Measurements from ENCODE around the gene ZNF774. TPM values are rescaled to one million over a fixed set of nuclear protein-coding genes. Genes with fewer than 3 reads are reported as not detected.
A peak's percentile ranks its signal among the peaks of the same experiment; 100 is the strongest.

Gene ZNF774
- polyA plus RNA-seq, 1 donor (not counting 4 experiments of a cell fraction or from before 2014, with no cell fraction given): 2.3 TPM

DNA sequence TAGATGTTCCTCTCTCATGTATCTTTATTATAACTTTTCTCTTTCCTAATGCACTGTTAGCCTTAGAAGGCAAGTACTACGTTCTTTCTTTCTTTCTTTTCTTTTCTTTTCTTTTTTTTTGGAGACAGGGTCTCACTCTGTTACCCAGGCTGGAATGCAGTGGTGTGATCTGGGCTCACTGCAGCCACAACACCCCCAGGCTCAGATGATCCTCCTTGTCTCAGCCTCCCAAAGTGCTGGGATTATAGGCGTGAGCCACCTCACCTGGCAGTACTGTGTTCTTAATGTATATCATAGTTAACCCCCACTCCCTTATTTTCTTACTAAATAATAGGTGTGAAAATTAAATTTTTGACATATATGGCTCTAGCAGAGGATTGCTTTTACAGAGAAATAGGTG is 59.1 kb downstream of the ZNF774 start:
- no peaks in the 10 kb centered on the region for H3K9me3 ChIP-seq (ENCODE audit: control insufficient read depth, low read depth, low read length)
- H3K4me3 ChIP-seq (ENCODE audit: control insufficient read depth in 2 of 3, extremely low read depth in 1 of 3, insufficient read depth in 2 of 3, low read depth in 1 of 3, low read length in 3 of 3): no peak overlapping the region
- DNase-seq (ENCODE audit: low read depth, low spot score): no peak
- peaks cover 2 to 4% of the 10 kb centered on the region in 2 experiments for H3K36me3 ChIP-seq (ENCODE audit: control insufficient read depth in 2 of 2, extremely low read depth in 1 of 2, insufficient read depth in 2 of 2, low read length in 2 of 2)
- H3K9me1 ChIP-seq (ENCODE audit: control insufficient read depth, extremely low read depth, insufficient read depth, low read length): no peaks in the 10 kb centered on the region
- no peaks in the 10 kb centered on the region for H3K27me3 ChIP-seq (ENCODE audit: control insufficient read depth, extremely low read depth, insufficient read depth, low read length)
- no peak for TF ChIP-seq EZH2 (IDR thresholded peaks at IDR 0.05; ENCODE audit: low read length)
- TF ChIP-seq, protein P1, sequence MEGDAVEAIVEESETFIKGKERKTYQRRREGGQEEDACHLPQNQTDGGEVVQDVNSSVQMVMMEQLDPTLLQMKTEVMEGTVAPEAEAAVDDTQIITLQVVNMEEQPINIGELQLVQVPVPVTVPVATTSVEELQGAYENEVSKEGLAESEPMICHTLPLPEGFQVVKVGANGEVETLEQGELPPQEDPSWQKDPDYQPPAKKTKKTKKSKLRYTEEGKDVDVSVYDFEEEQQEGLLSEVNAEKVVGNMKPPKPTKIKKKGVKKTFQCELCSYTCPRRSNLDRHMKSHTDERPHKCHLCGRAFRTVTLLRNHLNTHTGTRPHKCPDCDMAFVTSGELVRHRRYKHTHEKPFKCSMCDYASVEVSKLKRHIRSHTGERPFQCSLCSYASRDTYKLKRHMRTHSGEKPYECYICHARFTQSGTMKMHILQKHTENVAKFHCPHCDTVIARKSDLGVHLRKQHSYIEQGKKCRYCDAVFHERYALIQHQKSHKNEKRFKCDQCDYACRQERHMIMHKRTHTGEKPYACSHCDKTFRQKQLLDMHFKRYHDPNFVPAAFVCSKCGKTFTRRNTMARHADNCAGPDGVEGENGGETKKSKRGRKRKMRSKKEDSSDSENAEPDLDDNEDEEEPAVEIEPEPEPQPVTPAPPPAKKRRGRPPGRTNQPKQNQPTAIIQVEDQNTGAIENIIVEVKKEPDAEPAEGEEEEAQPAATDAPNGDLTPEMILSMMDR (optimal IDR thresholded peaks at IDR 0.05 in 1 of 3, IDR thresholded peaks at IDR 0.05 in 1 of 3, conservative IDR thresholded peaks at IDR 0.05 in 1 of 3; ENCODE audit: extremely low read depth in 1 of 3, insufficient read depth in 2 of 3, low read length in 3 of 3): no peak
- peaks cover 3% of the 10 kb centered on the region for H4K20me1 ChIP-seq (ENCODE audit: control insufficient read depth, extremely low read depth, insufficient read depth, low read length)
- no peak for FAIRE-seq
- H3K4me1 ChIP-seq (ENCODE audit: control insufficient read depth, extremely low read depth, insufficient read depth, low read length): peaks cover 51% of the 10 kb centered on the region
- dilution Hi-C loops (cut with MboI; ENCODE audit: extremely low pct_ligation_motif_present, low sequenced_read_pairs): no loop called here
- no peak overlapping the region for H2AFZ ChIP-seq (ENCODE audit: control insufficient read depth, low read length)
- H3K79me2 ChIP-seq (ENCODE audit: control insufficient read depth, insufficient read depth, low read length): peaks cover 83% of the 10 kb centered on the region
- H3K27ac ChIP-seq (ENCODE audit: control insufficient read depth, insufficient read depth, low read length): peak overlapping the region; percentile 23
- H3K4me2 ChIP-seq (ENCODE audit: control insufficient read depth, extremely low read depth, insufficient read depth, low read depth, low read length): no peak overlapping the region
- no peak overlapping the region for H3K9ac ChIP-seq (ENCODE audit: control insufficient read depth, extremely low read depth, insufficient read depth, low read length)

Small RNA genes lying within 50 kb of the gene (small RNA-seq; reads per million reads assigned to genes)
- 0 reads per million in 3 experiments for gene NDUFA3P4 (ENCODE audit: insufficient read length in 3 of 3, low read depth in 3 of 3, low replicate concordance in 1 of 3)

Other genes starting within 250 kb of the ZNF774 start
- 23.5 to 28.3 TPM (median 27.9 TPM) in 3 replicates for gene IDH2, start 249.8 kb upstream of the ZNF774 start, polyA plus RNA-seq
- gene SEMA4B, start 151.0 kb upstream of the ZNF774 start, polyA plus RNA-seq: 58.7 to 95.1 TPM (median 72.7 TPM) in 3 replicates
- gene CIB1, start 118.3 kb upstream of the ZNF774 start, polyA plus RNA-seq: 70.9 to 83.0 TPM (median 80.6 TPM) in 3 replicates
- gene GDPGP1, start 118.1 kb upstream of the ZNF774 start, polyA plus RNA-seq: 0.92 to 2.7 TPM (median 1.0 TPM) in 3 replicates
- 0.05 to 0.09 TPM (median 0.07 TPM) in 3 replicates for gene TTLL13, start 102.7 kb upstream of the ZNF774 start, polyA plus RNA-seq
- 46.3 to 60.0 TPM (median 54.9 TPM) in 3 replicates for gene NGRN, start 86.6 kb upstream of the ZNF774 start, polyA plus RNA-seq
- gene IQGAP1, start 36.0 kb downstream of the ZNF774 start, polyA plus RNA-seq: 219 to 310 TPM (median 253 TPM) in 3 replicates
- 7.5 to 15.0 TPM (median 11.9 TPM) in 3 replicates for gene CRTC3, start 177.6 kb downstream of the ZNF774 start, polyA plus RNA-seq